ENCODE results near the gene CLEC2B. TPM values are rescaled to one million over a fixed set of nuclear protein-coding genes. Genes with fewer than 3 reads are reported as not detected.
"Not testable (repeated sequence)": the region's sequence is repeated elsewhere in the genome, so short reads cannot be mapped to it uniquely, and the experiment has no call there.

The CLEC2B gene
- total RNA-seq, 1 experiment from 2014 or later: not detected

DNA sequence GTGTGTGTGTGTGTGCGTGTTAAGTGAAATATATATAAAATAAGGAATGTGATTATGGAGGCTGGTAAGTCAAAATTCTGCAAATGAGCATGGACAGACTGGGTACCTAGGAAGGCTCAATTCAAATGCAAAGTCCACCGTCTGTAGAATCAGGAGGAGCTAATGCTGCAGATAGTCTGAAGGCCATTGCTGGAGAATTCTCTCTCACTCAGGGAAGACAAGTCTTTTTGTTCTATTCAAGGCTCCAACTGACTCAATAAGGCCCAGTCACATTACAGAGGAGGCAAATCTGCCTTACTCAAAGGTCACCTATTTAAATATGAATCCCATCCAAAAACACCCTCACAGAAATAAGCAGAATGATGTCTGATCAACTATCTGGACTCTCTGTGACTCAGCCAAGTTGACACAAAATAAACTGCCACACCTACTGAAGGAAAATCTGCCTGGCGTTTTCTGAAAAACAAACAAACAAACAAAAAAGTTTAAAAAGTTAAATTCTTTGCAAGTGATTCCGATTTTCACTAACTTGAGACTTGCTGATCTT lies 11.5 kb upstream of the CLEC2B start:
- no peak for TF ChIP-seq CTCF (IDR thresholded peaks at IDR 0.05; ENCODE audit: unreplicated experiment)
- no peak overlapping the region for H3K27ac Mint-ChIP-seq (ENCODE audit: unreplicated experiment)
- CTCF ChIA-PET: no interaction called here
- DNase-seq: no peak
- intact Hi-C loops (cut with micrococcal nuclease; ENCODE audit: unreplicated experiment): no loop called here
- no peaks in the 10 kb centered on the region for H3K27me3 Mint-ChIP-seq (ENCODE audit: unreplicated experiment)
- no peaks in the 10 kb centered on the region for H3K9me3 Mint-ChIP-seq (ENCODE audit: low read depth, unreplicated experiment)
- no TSS peak for BruUV-seq (replicated peaks)
- H3K36me3 Mint-ChIP-seq (ENCODE audit: insufficient read depth, unreplicated experiment): no peaks in the 10 kb centered on the region
- no peaks in the 10 kb centered on the region for H3K4me1 Mint-ChIP-seq (ENCODE audit: low read depth, unreplicated experiment)
- H3K4me3 Mint-ChIP-seq (ENCODE audit: low read depth, unreplicated experiment): no peak overlapping the region

DNA sequence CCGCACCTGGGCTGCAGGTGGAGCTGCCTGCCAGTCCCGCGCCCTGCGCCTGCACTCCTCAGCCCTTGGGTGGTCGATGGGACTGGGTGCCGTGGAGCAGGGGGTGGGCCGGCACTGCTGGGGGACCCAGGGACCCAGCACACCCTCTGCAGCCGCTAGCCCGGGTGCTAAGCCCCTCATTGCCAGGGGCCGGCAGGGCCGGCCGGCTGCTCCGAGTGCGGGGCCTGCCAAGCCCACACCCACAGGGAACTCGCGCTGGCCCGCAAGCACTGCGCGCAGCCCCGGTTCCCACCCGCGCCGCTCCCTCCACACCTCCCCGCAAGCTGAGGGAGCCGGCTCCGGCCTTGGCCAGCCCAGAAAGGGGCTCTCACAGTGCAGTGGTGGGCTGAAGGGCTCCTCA lies 7.0 kb upstream of the CLEC2B start:
- H3K4me1 Mint-ChIP-seq (ENCODE audit: low read depth, unreplicated experiment); H3K9me3 Mint-ChIP-seq (ENCODE audit: low read depth, unreplicated experiment); H3K27me3 Mint-ChIP-seq (ENCODE audit: unreplicated experiment); H3K27ac Mint-ChIP-seq (ENCODE audit: unreplicated experiment); H3K4me3 Mint-ChIP-seq (ENCODE audit: low read depth, unreplicated experiment); H3K36me3 Mint-ChIP-seq (ENCODE audit: insufficient read depth, unreplicated experiment); BruUV-seq (replicated peaks); DNase-seq; intact Hi-C loops (cut with micrococcal nuclease; ENCODE audit: unreplicated experiment): not testable (repeated sequence)
- CTCF ChIA-PET: interaction anchor here (0.6 kb wide), 1 partner anchor 16 kb away, joined by 6 read pairs; no protein-coding TSS in a partner anchor

GRCh38 chr12:9872742-9873141 lies 3.6 kb upstream of the CLEC2B start:
- no peaks in the 10 kb centered on the region for H3K36me3 Mint-ChIP-seq (ENCODE audit: insufficient read depth, unreplicated experiment)
- H3K27ac Mint-ChIP-seq (ENCODE audit: unreplicated experiment): no peak overlapping the region
- H3K9me3 Mint-ChIP-seq (ENCODE audit: low read depth, unreplicated experiment): no peaks in the 10 kb centered on the region
- CTCF ChIA-PET: no interaction called here
- no peak for DNase-seq
- BruUV-seq (replicated peaks): no TSS peak
- H3K4me3 Mint-ChIP-seq (ENCODE audit: low read depth, unreplicated experiment): no peak overlapping the region
- intact Hi-C loops (cut with micrococcal nuclease; ENCODE audit: unreplicated experiment): no loop called here
- peaks cover 8% of the 10 kb centered on the region for H3K4me1 Mint-ChIP-seq (ENCODE audit: low read depth, unreplicated experiment)
- TF ChIP-seq CTCF (IDR thresholded peaks at IDR 0.05; ENCODE audit: unreplicated experiment): no peak
- no peaks in the 10 kb centered on the region for H3K27me3 Mint-ChIP-seq (ENCODE audit: unreplicated experiment)

DNA sequence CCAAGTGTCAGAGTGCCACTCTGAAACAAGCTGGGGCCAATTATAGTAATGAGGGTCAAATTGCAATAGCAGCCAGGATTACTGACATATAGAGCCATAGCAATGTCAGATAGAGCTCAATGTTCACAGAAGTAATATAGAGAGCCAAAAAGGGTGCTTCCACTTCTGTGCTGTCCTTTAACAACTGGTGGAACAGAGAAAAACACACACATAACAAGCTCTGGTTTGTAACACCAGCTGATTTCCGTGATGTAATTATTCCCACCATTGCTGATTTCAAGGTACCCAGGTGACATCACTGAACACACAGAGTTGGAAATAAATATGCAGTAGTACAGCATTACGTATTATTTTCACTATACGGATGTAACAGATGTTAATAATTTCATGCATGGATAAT lies 3.0 kb upstream of the CLEC2B start:
- no peak for TF ChIP-seq CTCF (IDR thresholded peaks at IDR 0.05; ENCODE audit: unreplicated experiment)
- no TSS peak for BruUV-seq (replicated peaks)
- no peaks in the 10 kb centered on the region for H3K9me3 Mint-ChIP-seq (ENCODE audit: low read depth, unreplicated experiment)
- H3K4me1 Mint-ChIP-seq (ENCODE audit: low read depth, unreplicated experiment): peaks cover 8% of the 10 kb centered on the region
- no peak overlapping the region for H3K4me3 Mint-ChIP-seq (ENCODE audit: low read depth, unreplicated experiment)
- no peak overlapping the region for H3K27ac Mint-ChIP-seq (ENCODE audit: unreplicated experiment)
- intact Hi-C loops (cut with micrococcal nuclease; ENCODE audit: unreplicated experiment): no loop called here
- CTCF ChIA-PET: no interaction called here
- DNase-seq: no peak
- H3K27me3 Mint-ChIP-seq (ENCODE audit: unreplicated experiment): no peaks in the 10 kb centered on the region
- no peaks in the 10 kb centered on the region for H3K36me3 Mint-ChIP-seq (ENCODE audit: insufficient read depth, unreplicated experiment)

DNA sequence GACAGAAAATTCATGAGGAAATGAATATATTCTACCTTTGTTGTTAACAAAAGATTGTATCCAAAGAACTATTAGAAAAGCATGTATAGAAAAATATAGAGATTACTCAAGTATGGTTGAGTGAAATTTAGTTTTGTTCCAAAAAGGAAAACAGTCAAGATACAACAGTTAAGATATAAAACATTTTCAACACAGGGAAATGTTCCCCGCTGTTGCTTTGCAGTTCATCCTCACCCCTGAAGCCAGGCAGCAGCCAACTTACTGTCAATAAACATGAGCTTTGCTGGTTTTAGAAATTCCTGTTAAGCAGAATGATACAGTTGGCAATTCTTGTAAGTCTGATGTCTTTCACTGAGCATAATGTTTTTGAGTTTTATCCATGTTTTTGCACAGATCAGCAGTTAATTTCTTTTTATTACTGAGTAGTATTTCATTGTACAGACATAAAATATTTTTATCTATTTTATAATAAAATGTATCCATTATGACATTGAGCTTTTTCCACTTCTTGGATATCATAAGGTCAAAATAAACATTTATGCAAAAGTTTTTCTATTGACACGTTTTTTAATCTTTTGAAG lies 1.2 kb upstream of the CLEC2B start:
- no peak for DNase-seq
- no peak for TF ChIP-seq CTCF (IDR thresholded peaks at IDR 0.05; ENCODE audit: unreplicated experiment)
- no TSS peak for BruUV-seq (replicated peaks)
- Mint-ChIP-seq H3K9me3 (ENCODE audit: low read depth, unreplicated experiment) (no peaks in the 10 kb centered on the region), H3K27ac (ENCODE audit: unreplicated experiment) (peak overlapping the region; percentile 32), H3K27me3 (ENCODE audit: unreplicated experiment) (no peaks in the 10 kb centered on the region), H3K36me3 (ENCODE audit: insufficient read depth, unreplicated experiment) (no peaks in the 10 kb centered on the region), H3K4me1 (ENCODE audit: low read depth, unreplicated experiment) (peaks cover 8% of the 10 kb centered on the region), H3K4me3 (ENCODE audit: low read depth, unreplicated experiment) (peak overlapping the region; percentile 64)
- intact Hi-C loops (cut with micrococcal nuclease; ENCODE audit: unreplicated experiment): no loop called here
- CTCF ChIA-PET: no interaction called here
